ENCODE results near the gene CSNK2A1.

DNA sequence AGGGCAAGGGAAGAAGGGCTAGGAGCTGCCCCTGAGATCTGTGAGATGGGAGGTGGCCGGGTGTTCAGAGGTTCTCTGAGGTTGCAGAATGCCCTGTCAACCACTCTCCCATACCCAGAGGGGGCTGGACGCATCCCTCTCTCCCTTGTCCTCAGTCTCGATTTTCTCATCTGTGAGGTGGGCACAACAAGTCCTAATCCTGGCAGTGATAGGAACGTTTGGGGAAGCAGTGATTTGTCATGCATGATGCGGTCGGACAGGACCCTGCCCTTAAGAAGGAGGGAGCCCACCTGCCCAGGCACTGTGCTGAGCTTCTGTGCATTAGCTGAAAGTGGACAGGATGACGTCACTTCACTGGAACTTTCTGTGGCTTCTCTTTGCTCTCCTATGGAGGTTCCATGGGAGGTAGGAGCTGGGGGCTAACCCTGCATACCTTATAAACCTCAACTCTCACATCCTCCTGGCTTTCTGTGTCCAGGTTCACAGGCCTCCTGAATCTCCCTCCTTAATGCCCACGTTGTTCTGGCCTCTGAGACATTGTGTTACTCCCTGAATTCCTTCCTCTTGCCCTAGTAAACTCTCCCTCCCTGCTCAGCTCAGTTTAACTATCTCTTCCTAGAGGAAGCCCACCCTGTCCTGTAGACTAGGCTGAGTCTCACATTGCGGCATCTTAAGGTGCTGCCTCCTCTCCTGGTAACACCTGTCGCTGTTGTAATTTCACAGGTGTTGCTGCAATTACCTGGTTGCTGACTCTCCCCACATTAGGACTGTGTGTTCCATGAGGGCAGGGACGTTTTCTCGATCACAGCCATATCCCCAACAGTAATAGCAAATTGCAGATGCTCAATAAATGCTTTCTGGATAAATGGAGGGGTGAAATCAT lies 30.1 kb upstream of the CSNK2A1 start:
- TF ChIP-seq, protein P1, sequence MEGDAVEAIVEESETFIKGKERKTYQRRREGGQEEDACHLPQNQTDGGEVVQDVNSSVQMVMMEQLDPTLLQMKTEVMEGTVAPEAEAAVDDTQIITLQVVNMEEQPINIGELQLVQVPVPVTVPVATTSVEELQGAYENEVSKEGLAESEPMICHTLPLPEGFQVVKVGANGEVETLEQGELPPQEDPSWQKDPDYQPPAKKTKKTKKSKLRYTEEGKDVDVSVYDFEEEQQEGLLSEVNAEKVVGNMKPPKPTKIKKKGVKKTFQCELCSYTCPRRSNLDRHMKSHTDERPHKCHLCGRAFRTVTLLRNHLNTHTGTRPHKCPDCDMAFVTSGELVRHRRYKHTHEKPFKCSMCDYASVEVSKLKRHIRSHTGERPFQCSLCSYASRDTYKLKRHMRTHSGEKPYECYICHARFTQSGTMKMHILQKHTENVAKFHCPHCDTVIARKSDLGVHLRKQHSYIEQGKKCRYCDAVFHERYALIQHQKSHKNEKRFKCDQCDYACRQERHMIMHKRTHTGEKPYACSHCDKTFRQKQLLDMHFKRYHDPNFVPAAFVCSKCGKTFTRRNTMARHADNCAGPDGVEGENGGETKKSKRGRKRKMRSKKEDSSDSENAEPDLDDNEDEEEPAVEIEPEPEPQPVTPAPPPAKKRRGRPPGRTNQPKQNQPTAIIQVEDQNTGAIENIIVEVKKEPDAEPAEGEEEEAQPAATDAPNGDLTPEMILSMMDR (IDR thresholded peaks at IDR 0.05; ENCODE audit: poor library complexity, severe bottlenecking): no peak
- no peak for TF ChIP-seq EZH2 (IDR thresholded peaks at IDR 0.05; ENCODE audit: borderline replicate concordance, insufficient read depth, low read length, poor library complexity, severe bottlenecking)
- TF ChIP-seq POLR2AphosphoS5 (IDR thresholded peaks at IDR 0.05): no peak
- no peak for TF ChIP-seq RAD21 (conservative IDR thresholded peaks at IDR 0.05)
- TF ChIP-seq MXI1 (conservative IDR thresholded peaks at IDR 0.05; ENCODE audit: poor library complexity, severe bottlenecking): no peak
